Measurements from ENCODE around the gene UBE2R2.
"Not testable (repeated sequence)": the region's sequence is repeated elsewhere in the genome, so short reads cannot be mapped to it uniquely, and the experiment has no call there.

UBE2R2 gene

DNA sequence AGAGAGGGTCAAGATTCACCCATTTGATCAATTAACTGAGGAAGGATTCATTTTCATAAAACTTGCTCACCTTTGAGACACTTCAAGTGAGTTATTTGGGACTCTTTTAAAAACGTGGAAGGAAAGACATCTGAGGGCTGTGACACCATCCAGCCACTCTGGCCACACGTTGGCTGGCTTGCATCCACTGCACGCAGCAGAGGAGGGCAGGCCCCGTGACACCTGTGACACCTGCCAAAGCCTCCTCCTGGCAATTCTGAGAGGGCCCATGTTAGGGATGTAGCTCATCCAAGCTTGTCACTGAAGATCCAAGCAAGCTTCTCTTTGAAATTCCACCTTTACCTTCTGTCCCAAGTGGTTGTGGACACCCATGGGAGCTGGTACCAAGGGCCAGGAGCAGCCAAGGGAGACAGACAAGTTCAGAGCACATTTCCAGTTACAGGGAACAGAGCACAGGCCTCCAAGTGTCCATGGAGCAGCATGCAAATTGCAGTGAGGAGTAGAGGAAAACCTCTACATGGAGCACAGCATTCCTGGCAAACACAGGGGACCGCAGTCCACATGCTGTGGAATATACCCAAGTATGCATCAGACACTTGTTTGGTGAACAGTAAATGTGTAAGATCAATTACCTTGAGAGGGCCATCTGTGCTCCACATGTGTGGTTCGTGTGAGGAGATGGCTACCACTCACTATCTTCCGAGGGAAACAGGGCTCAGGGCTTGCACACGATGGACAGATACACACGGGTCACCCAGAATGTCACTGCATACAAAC lies 16.8 kb upstream of the UBE2R2 start:
- DNase-seq (ENCODE audit: low read depth in 2 of 2): no peak

DNA sequence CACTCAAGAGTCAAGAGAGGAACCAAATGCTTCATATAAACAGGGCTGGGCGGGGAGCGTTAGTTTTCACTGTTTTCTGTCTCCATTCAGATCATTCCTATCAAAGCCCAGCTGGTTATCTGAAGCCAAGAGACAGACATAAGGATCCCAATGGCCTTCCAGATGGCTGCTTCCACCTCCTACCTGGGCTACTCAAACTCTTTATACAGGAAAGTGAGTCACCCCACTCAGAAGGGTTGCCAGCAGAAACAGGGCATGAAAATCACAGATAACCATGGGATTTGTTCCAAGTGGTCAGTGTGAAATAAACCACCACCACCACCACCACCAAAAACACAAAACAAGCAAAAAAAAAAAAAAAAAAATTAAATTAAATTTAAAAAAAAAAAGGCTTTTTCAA lies 16.1 kb upstream of the UBE2R2 start:
- no peak for DNase-seq (ENCODE audit: low read depth in 2 of 2)

- DNase-seq (ENCODE audit: low read depth in 2 of 2): not testable (repeated sequence)
Observed at GRCh38 chr9:33801943-33802500, 14.9 kb upstream of the UBE2R2 start.

GRCh38 chr9:33804196-33804595 lies 12.8 kb upstream of the UBE2R2 start:
- not testable (repeated sequence) for DNase-seq (ENCODE audit: low read depth in 2 of 2)

DNA sequence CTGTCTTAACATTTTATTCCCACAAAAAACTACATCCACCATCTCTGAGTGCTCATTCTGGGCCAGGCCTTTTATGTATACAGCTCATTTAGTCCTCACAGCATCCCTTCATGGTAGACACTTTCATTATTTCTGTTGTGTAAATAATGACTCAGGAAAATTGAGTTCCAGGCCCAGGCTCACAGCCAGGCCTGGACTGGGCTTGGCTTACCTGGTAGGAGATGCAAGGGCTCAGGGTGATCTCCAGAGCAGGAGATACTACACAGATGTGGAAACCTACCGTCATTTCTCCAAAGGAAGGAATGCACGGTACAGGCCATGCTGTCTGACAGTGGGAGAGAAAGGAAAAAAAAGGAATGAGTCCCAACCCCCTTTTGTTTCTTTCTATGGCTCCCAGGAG lies 9.8 kb upstream of the UBE2R2 start:
- not testable (repeated sequence) for DNase-seq (ENCODE audit: low read depth in 2 of 2)

DNA sequence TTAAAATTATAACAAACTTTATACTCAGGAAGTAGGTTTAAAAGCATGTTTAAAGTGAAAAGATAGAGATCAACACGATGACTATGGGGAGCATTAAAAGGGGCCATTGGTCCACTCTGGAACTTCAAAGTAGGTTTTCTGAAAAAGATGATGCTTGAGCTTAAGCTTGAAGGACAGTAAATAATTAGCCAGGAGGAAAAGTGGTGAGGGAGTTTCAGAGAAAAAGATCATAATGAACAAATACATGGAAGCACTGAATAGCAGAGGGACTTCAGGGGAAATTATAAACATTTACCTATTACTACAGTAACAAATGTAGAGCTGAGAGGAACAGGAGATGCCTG lies 8.0 kb upstream of the UBE2R2 start:
- DNase-seq (ENCODE audit: low read depth in 2 of 2): not testable (repeated sequence)

GRCh38 chr9:33809506-33809905 lies 7.5 kb upstream of the UBE2R2 start:
- no peak for DNase-seq (ENCODE audit: low read depth in 2 of 2)

DNA sequence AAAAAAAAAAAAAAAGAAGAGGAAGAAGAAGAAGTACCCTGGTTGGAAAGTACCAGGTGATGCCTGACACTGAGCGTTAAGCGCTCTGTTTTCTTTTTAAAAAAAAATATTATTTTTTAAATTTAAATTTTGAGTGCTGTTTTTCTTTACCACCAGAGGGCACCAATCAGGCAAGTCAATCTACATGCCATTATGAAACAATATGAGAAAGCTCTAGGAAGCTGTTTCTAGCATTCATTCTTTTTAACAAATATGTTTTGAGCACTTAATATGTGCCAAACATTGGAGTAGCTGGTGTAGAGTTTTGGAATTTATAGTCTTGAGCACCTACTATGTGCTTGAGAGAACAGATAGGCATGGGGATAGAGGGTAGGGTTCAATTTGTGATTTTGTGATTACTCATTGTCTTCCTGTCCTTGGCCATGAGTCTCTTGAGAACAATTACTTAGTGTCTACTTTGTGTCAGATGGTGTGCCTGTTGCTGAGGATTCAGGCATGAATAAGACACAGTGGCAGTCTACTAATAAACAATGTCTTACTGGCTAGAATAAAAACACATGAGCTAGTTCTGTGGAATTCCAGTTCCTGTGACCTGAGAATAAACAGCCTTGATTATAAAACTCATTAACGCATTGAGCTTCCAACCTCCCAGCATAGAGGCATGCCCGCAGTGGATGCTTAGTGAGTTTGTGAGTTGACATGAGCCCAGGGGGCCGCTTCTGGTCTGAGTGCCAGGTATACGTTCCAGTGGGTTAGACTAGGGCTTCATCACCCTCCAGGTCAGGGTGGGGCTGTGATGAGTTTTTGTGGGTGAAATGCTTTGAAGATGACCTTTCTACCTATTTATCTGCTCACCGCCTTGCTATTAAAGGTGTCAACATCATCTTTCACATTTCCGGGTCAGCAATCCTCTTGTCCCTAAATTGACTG lies 3.0 kb upstream of the UBE2R2 start:
- DNase-seq (ENCODE audit: low read depth in 2 of 2): no peak

- DNase-seq (ENCODE audit: low read depth in 2 of 2): no peak
Observed at GRCh38 chr9:33815781-33816180, 1.2 kb upstream of the UBE2R2 start.

DNA sequence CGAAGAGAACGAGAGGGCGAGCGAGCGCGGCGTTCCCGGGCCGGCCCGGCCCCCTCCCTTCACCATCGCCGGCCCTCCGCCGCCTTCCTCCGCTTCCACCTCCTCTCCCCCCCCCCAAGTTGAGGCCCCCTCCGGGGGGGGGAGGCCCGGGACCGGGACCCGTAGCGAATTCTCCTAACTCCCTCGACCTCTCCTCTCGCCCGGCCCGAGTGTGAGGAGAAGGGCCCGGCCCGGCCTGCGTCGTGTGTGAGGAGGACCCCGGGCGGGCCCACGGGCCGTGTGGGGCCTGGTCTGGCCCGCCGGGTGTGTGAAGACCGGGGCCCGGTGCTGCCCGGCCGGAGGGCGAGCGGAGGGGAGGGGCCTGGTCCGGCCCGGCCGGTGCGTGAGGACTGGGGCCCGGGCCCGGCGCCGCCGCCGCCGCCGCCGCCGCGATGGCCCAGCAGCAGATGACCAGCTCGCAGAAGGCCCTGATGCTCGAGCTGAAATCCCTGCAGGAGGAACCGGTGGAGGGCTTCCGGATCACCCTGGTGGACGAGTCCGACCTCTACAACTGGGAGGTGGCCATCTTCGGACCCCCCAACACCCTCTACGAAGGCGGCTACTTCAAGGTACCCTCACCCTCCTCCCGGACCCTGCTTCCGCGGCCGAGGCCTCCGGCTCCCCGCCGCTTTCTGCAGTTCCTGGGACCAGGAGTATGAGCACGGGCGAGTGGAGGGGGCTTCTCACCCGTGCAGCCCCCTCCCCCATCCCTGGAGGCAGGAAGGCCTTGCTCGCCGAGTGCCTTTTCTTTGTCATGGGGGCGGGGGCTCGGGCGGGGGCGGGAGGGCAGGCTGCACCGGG lies 587 bp downstream of the UBE2R2 start:
- DNase-seq (ENCODE audit: low read depth in 2 of 2): peak in 1 of 2 donors; percentile 27

GRCh38 chr9:33818167-33818846 lies 1.3 kb downstream of the UBE2R2 start:
- no peak for DNase-seq (ENCODE audit: low read depth in 2 of 2)

DNA sequence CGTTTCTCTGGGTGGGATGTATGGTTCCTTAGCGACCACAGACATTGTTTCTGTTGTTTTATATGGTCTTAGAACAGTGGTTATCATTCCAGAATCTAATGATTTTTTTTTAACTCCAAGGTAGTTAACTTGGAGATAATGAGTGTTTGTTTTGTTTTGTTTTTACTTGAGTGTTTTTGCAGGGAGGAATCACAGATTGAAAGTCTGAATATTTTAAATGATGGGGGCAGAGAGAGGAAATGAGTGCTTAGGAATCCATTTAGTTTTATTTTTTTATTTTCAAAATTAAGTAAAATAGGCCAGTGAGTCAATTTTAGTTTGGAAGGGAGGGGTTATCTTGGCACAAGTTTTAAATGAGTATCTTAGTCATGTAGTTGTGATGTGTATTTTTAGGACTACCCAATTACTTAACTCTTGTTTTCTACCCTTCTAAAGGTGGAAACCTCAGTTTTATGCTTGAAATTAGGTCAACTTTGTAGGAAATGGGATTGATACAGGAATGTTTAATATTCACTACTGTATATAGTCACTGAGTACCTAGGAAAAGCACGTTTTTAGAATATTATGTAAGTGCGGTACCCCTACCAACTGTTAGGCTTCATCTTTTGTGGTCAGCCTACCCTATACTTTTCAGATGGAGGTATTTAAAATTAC lies 2.0 kb downstream of the UBE2R2 start:
- no peak for DNase-seq (ENCODE audit: low read depth in 2 of 2)

DNA sequence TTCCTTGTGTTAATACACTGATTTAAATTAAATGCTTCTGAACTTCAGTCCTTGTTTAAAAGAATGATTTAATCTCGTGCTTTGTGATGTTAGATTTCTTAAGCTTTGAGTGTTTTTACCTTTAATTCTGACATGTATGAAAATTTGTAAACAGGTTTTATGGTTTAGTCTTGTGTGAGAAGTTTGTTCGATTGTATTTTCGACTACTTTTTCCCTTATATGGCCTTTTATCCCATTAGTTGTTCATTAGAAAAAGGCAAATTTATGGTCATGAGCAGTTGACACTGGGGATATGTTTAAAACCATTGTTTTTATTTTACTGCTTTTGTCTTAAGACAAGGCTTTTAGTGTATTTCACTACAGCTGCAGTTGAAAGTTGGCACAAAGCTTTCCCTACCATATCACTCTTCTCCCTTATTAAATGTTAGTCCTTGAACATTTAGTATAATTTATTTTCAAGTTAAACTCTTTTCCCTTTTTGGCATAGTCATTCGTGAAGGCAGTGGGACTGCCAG lies 3.3 kb downstream of the UBE2R2 start:
- DNase-seq (ENCODE audit: low read depth in 2 of 2): no peak

- DNase-seq (ENCODE audit: low read depth in 2 of 2): no peak
Observed at GRCh38 chr9:33823801-33824200, 6.8 kb downstream of the UBE2R2 start.

- not testable (repeated sequence) for DNase-seq (ENCODE audit: low read depth in 2 of 2)
Observed at GRCh38 chr9:33827285-33827684, 10.3 kb downstream of the UBE2R2 start.

DNA sequence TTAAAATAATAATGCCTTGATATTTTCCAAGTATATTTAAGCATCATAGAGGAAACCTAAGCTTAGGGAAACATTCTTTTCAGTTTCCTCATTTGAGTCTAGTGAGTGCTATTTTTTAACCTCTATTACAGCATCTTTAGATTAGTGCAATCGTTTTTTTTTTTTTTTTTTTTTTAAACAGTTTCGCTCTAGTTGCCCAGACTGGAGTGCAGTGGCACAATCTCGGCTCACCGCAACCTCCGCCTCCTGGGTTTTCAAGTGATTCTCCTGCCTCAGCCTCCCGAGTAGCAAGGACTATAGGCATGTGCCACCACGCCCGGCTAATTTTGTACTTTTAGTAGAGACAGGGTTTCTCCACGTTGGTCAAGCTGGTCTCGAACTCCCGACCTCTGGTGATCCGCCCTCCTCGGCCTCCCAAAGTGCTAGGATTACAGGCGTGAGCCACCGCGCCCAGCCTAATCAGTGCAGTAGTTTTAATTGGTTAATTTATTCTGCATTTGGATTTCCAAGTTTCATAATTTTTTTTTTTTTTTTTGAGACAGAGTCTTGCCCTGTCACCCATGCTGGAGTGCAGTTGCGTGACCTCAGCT lies 12.8 kb downstream of the UBE2R2 start:
- not testable (repeated sequence) for DNase-seq (ENCODE audit: low read depth in 2 of 2)

- DNase-seq (ENCODE audit: low read depth in 2 of 2): no peak
Observed at GRCh38 chr9:33835625-33836260, 18.8 kb downstream of the UBE2R2 start.

DNA sequence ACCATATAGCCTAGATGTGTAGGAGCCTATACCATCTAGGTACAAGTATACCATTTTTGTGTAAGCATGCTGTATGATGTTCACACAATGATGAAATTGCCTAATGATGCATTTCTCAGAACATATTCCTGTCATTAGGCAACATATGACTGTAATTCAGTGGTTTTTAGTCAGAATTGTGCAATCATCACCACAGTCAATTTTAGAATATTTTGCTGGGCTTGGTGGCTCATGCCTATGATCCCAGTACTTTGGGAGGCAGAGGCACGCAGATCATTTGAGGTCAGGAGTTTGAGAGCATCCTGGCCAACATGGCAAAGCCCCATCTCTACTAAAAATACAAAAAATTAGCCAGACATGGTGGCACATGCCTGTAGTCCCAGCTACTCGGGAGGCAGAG lies 19.3 kb downstream of the UBE2R2 start:
- not testable (repeated sequence) for DNase-seq (ENCODE audit: low read depth in 2 of 2)

DNA sequence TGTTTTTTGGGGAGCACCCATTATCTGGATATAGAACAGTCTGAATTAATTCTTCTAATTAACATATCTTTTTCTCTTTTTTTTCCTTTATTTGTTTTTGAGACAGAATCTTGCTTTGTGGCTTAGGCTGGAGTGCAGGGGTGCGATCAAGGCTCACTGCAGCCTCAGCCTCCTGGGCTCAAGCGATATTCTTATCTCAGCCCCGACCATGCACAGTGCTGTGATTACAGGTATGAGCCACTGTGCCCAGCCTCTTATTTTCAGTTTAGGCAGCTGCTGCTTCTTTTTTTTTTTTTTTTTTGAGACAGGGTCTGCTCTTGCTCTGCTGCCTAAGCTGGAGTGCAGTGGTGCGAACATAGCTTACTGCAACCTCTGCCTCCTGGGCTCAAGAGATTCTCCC lies 20.2 kb downstream of the UBE2R2 start:
- no peak for DNase-seq (ENCODE audit: low read depth in 2 of 2)

All from stimulated activated CD4-positive, alpha-beta T cell treated with anti-CD3 and anti-CD28 coated beads, Interleukin-1b, Interleukin-23, amount 100 ng/mL, for 1 hour (primary cell).